Measurements from ENCODE around the gene ZNF652. TPM values are rescaled to one million over a fixed set of nuclear protein-coding genes. Genes with fewer than 3 reads are reported as not detected.

Gene ZNF652
- total RNA-seq, 2 donors from 2014 or later: 42.6 to 60.0 TPM

DNA sequence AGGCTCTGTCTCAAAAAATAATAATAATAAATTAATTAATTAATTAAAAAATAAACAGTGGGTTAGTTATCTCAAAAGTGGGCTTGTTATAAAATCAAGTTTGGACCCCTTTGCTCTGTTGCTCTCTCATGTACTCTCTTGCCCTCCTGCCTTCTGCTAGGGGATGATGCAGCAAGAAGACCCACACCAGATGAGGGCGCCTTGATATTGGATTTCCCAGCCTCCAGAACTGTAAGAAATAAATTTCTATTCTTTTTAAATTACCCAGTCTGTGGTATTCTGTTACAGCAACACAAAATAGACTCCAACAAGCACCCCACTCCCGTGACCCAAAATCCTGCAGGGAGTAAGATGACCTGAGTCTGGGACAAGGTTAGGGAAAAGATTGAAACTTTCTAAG, 2.1 kb upstream of the ZNF652 start:
- H3K27me3 ChIP-seq (ENCODE audit: control insufficient read depth, insufficient read depth, low read length, poor library complexity, severe bottlenecking): no peaks in the 10 kb centered on the region
- peaks cover 2% of the 10 kb centered on the region for H3K27me3 Mint-ChIP-seq (ENCODE audit: insufficient read depth)
- H3K36me3 Mint-ChIP-seq (ENCODE audit: low read depth): no peaks in the 10 kb centered on the region
- H3K27ac Mint-ChIP-seq: no peak overlapping the region
- no peaks in the 10 kb centered on the region for H3K9me3 ChIP-seq (ENCODE audit: control insufficient read depth, low read length)
- no peak overlapping the region for H3K4me3 ChIP-seq (ENCODE audit: low read length)
- H3K27ac ChIP-seq (ENCODE audit: low read depth, low read length): no peak overlapping the region
- H3K9me3 Mint-ChIP-seq: no peaks in the 10 kb centered on the region
- no peak overlapping the region for H3K4me3 Mint-ChIP-seq
- no peaks in the 10 kb centered on the region for H3K36me3 ChIP-seq (ENCODE audit: control insufficient read depth, insufficient read depth, low read length)
- DNase-seq: peak; percentile 42
- peaks cover 36% of the 10 kb centered on the region for H3K4me1 Mint-ChIP-seq
- TF ChIP-seq, protein P1, sequence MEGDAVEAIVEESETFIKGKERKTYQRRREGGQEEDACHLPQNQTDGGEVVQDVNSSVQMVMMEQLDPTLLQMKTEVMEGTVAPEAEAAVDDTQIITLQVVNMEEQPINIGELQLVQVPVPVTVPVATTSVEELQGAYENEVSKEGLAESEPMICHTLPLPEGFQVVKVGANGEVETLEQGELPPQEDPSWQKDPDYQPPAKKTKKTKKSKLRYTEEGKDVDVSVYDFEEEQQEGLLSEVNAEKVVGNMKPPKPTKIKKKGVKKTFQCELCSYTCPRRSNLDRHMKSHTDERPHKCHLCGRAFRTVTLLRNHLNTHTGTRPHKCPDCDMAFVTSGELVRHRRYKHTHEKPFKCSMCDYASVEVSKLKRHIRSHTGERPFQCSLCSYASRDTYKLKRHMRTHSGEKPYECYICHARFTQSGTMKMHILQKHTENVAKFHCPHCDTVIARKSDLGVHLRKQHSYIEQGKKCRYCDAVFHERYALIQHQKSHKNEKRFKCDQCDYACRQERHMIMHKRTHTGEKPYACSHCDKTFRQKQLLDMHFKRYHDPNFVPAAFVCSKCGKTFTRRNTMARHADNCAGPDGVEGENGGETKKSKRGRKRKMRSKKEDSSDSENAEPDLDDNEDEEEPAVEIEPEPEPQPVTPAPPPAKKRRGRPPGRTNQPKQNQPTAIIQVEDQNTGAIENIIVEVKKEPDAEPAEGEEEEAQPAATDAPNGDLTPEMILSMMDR (conservative IDR thresholded peaks at IDR 0.05): no peak
- no peak overlapping the region for H3K9ac ChIP-seq (ENCODE audit: extremely low read depth, low read length, poor library complexity, severe bottlenecking)
- no peaks in the 10 kb centered on the region for H3K4me1 ChIP-seq (ENCODE audit: control insufficient read depth, insufficient read depth, low read length)
- 100% methylated on average over 2 of the region's 2 CpGs for WGBS, 2 experiments (ENCODE audit: insufficient coverage in 1 of 2, insufficient read length in 1 of 2)

DNA sequence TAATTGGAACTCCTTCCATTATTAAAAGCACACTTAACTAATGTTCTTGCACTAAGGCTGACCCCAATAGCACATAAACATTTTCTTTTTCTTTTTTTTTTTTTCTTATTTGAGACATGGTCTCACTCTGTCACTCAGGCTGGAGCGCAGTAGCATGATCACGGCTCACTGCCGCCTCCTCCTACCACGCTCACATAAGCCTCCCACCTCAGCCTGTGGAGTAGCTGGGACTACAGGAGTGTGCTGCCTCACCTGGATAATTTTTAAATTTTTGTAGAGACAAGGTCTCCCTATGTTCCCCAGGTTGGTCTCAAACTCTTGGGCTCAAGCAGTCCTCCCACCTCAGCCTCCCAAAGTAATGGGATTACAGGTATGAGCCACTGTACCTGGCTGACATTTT, 1.2 kb upstream of the ZNF652 start:
- TF ChIP-seq, protein P1 (conservative IDR thresholded peaks at IDR 0.05): no peak
- H3K27ac Mint-ChIP-seq: no peak overlapping the region
- Histone ChIP-seq H3K27ac (ENCODE audit: low read depth, low read length) (no peak overlapping the region), H3K36me3 (ENCODE audit: control insufficient read depth, insufficient read depth, low read length) (no peaks in the 10 kb centered on the region), H3K27me3 (ENCODE audit: control insufficient read depth, insufficient read depth, low read length, poor library complexity, severe bottlenecking) (no peaks in the 10 kb centered on the region), H3K4me1 (ENCODE audit: control insufficient read depth, insufficient read depth, low read length) (no peaks in the 10 kb centered on the region), H3K9ac (ENCODE audit: extremely low read depth, low read length, poor library complexity, severe bottlenecking) (no peak overlapping the region), H3K9me3 (ENCODE audit: control insufficient read depth, low read length) (no peaks in the 10 kb centered on the region), H3K4me3 (ENCODE audit: low read length) (peak overlapping the region; percentile 81)
- no peaks in the 10 kb centered on the region for H3K9me3 Mint-ChIP-seq
- peaks cover 2% of the 10 kb centered on the region for H3K27me3 Mint-ChIP-seq (ENCODE audit: insufficient read depth)
- H3K4me1 Mint-ChIP-seq: peaks cover 43% of the 10 kb centered on the region
- 97 to 100% methylated on average over 2 to 4 of the region's 4 CpGs for WGBS, 2 experiments (ENCODE audit: insufficient coverage in 1 of 2, insufficient read length in 1 of 2)
- DNase-seq: peak; percentile 48
- H3K36me3 Mint-ChIP-seq (ENCODE audit: low read depth): no peaks in the 10 kb centered on the region
- H3K4me3 Mint-ChIP-seq: peak overlapping the region; percentile 83

DNA sequence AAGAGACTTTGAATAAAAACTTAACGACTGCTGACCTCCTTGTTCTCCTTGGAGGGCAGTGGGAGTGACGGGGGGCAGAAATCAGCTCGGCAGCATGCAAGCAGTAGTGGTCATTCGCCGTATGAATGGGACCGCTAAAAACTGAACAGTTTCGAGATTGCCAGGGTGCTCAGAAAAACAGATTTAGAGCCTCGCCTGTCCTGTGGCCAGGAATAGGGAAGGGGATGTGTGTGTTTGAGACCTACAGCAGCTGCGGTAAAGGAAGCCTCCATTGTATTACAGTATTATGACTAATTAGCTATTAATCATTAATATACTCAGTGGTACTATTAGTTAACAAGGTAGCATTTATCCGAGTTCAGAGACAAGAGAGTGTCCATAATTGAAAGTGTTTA, 670 bp upstream of the ZNF652 start:
- H3K4me3 ChIP-seq (ENCODE audit: low read length): peak overlapping the region; percentile 81
- H3K4me3 Mint-ChIP-seq: peak overlapping the region; percentile 83
- H3K9me3 ChIP-seq (ENCODE audit: control insufficient read depth, low read length): no peaks in the 10 kb centered on the region
- WGBS, 2 experiments (ENCODE audit: insufficient coverage in 1 of 2, insufficient read length in 1 of 2): 26 to 36% methylated on average over 8 to 9 of the region's 10 CpGs
- H3K27ac Mint-ChIP-seq: peak overlapping the region; percentile 91
- H3K27ac ChIP-seq (ENCODE audit: low read depth, low read length): no peak overlapping the region
- H3K27me3 Mint-ChIP-seq (ENCODE audit: insufficient read depth): peaks cover 2% of the 10 kb centered on the region
- TF ChIP-seq, protein P1 (conservative IDR thresholded peaks at IDR 0.05): no peak
- H3K27me3 ChIP-seq (ENCODE audit: control insufficient read depth, insufficient read depth, low read length, poor library complexity, severe bottlenecking): no peaks in the 10 kb centered on the region
- DNase-seq: no peak
- no peaks in the 10 kb centered on the region for H3K4me1 ChIP-seq (ENCODE audit: control insufficient read depth, insufficient read depth, low read length)
- no peaks in the 10 kb centered on the region for H3K9me3 Mint-ChIP-seq
- no peaks in the 10 kb centered on the region for H3K36me3 ChIP-seq (ENCODE audit: control insufficient read depth, insufficient read depth, low read length)
- peaks cover 48% of the 10 kb centered on the region for H3K4me1 Mint-ChIP-seq
- no peaks in the 10 kb centered on the region for H3K36me3 Mint-ChIP-seq (ENCODE audit: low read depth)
- H3K9ac ChIP-seq (ENCODE audit: extremely low read depth, low read length, poor library complexity, severe bottlenecking): peak overlapping the region; percentile 34
